Erythroblast (primary cell): ENCODE results near the gene SMG5.

Experiments
- GATA1 ChIP-seq: IDR thresholded peaks from 2 replicates; pipeline ENCODE4 v1.6.1; 2011; ENCODE audit warnings: low read depth, mild to moderate bottlenecking, control low read depth, low read length, moderate library complexity
- POLR2A ChIP-seq: IDR thresholded peaks from 2 replicates; pipeline ENCODE4 v1.6.1; 2011; ENCODE audit warnings: mild to moderate bottlenecking, low read length

GRCh38 chr1:156214024-156214748 is 68.4 kb downstream of the SMG5 start:
- TF ChIP-seq POLR2A, result no peak
- TF ChIP-seq GATA1, result no peak
